ENCODE results near the gene TBC1D23.
"Not testable (repeated sequence)": the region's sequence is repeated elsewhere in the genome, so short reads cannot be mapped to it uniquely, and the experiment has no call there.

TBC1D23 gene

DNA sequence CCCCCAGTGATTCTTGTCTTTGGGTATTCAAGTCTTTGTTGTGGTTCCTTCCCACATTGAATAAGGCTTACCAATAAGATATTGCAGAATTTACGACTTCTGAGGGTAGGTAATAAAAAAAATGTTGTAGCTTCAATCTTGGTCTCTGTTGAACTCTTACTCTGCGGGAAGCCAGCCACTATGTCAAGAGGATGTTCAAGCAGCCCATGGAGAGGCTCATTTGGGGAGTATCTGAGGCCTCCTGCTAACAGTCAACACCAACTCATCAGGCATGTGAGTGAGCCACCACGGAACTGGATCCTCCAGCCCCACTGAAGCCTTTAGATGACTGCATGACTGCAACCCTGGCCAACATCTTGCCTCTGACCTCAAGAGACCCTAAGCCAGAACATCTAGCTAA lies 3.2 kb upstream of the TBC1D23 start:
- no peak for DNase-seq

DNA sequence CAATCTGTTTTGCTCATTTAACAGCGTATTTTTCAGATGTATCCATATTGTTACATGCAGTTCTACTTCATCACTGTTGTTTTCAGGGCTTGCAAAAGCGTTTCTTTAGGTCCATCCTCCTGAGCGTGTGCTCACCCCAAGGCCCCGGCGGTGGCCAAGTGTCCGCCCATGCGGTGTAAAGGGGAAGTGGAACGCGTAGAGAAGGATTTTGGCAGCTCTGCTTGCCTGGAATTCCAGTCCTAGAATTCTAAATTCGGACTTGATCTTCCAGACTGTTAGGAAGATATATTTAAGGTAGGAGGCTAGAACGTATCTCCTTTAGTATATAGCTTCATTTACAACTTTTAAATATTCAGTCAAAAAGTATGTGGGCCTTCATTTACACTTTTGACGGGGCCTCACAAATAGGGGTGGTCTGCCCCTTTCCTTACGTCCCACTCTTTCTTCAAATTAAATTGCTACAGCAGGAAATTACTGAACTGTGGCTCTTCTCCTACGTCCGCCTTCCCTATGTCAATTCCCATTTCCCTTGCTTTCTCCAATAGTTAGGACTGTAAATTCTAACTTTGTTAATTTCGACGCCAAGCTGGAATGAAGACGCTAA lies 609 bp upstream of the TBC1D23 start:
- DNase-seq, result no peak

DNA sequence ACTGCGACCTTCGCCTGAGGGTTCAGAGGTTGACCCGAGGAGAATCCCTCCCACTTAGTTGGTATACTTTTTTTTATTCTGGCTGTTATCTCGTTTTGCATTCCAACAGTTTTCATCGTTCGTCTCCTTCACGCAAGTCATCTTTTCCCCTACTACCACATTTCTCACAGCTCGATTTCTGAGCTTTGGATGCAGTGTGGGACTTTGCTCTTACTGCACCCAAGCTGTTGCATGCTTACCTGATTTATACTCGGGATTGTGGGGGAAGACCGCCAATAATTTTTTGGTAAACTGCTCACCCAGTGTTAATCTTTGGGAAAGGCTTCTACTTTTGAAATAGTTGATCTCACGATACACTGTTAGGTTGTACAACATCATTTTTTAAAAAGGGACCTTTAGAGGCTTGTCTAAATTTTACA lies 702 bp downstream of the TBC1D23 start:
- no peak for DNase-seq

DNA sequence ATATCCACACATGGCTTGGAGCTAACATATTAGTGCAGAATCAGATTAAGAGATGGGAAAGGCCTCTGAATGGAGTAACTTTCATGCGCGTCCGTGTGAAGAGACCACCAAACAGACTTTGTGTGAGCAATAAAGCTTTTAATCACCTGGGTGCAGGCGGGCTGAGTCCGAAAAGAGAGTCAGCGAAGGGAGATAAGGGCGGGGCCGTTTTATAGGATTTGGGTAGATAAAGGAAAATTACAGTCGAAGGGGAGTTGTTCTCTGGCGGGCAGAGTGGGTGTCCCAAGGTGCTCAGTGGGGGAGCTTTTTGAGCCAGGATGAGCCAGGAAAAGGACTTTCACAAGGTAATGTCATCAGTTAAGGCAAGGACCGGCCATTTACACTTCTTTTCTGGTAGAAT lies 2.1 kb downstream of the TBC1D23 start:
- not testable (repeated sequence) for DNase-seq

DNA sequence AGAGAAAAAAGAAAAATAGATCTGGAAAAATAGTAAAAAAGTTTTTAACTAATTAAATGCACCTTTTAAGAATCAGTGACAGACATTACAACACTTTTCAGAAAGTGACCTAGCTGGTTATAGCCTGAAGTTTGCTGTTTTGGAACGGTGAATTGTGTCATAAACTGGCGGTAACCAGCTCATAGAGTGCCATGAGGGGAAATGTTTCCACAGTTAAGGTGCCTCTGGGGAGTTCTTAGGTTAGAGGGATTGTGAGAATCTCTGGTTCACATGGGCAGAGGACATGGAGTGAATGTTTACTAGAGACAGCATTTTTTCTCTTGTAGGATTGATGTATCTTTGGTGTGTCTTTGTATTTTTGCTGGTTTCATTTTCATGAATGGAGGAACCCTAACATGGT lies 2.8 kb downstream of the TBC1D23 start:
- no peak for DNase-seq

DNA sequence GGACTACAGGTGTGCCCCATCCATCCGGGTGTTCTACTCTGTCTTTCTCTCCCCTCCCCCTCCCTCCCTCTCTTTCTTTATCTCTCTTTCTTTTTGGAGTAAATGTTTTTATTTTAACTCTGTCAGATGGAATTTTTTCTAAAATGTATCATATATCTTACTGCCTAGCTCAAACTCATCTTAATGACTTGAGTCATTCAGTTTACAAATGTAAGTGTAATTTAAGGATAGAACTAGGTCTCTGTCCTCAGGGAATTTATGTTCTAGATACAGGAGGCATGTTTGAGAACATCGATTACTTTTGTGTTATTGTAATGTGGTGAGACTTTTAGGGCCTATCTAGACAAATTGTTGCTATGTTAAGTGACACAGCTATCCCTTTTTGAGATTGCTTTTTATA lies 3.5 kb downstream of the TBC1D23 start:
- no peak for DNase-seq

DNA sequence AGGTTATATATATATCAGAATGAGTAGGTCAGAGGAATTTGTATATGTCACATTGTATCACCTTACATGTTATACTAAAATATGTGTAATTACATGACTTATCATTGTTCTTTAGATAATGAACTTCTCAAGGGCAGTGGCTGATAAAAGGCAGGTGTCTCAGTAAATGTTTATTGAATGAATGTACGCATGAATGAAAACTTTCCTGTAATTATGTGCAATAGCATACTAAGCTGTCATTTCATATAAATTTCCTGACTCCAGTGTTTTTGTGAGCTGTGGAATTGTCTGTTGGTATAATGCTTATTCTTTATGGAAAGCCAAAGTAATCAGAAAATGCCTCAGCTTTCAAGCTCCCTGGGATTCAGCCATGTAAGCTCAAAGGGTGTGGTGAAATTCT lies 4.2 kb downstream of the TBC1D23 start:
- no peak for DNase-seq

DNA sequence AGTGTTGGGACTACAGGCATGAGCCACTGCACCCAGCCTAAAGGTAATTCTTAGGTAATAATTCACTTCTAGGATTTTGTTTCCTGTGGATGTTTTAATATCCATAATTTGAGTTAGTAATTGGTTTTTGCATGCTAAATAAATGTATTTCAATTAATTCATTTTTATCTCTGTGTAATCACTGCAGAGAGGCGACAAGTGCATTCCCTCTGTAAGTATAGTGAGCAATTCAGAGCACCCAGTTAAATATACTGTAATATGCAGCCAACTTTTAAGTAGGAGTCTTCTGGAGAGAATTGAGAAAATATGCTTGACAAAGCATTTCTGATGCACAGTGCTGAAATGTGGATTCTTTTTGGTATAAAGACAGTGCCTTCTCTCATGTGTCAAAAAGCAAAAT lies 5.7 kb downstream of the TBC1D23 start:
- DNase-seq, result no peak

DNA sequence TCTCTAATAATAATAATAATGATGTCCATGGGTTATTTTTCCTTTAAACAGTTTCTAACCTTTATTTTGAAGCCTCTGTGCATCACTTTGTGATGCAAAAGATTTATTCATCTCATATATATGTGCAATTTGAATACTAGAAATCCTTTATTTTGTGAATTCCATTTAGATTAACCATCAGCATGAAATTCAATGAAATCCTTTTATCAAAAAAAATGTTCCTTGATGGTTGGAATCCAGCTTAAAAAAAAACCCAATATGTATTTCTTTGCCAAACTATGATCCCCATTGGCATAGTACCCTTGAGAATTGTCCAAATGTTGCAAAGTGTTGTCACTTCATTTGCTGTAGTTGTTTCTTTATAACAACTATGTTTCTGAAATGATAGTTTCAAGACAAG lies 7.4 kb downstream of the TBC1D23 start:
- no peak for DNase-seq

DNA sequence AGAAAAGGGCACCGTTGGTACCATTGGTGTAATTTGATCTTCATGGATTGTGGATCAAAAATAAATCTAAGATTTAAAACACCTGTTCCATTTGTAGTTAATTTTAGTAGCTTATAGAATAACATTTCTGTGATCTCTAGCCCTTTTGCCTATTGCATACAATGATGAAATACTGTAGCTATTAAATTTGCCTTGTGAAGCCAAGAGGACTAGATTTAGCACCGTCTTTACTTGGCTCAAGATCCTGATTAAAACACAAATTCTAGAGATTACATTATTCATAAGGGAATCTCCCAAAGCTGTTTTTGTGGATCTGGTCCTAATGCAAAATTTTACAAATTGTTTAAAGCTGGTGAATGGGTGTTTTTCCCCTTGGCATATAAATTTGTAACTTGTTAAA lies 8.2 kb downstream of the TBC1D23 start:
- DNase-seq, result no peak

DNA sequence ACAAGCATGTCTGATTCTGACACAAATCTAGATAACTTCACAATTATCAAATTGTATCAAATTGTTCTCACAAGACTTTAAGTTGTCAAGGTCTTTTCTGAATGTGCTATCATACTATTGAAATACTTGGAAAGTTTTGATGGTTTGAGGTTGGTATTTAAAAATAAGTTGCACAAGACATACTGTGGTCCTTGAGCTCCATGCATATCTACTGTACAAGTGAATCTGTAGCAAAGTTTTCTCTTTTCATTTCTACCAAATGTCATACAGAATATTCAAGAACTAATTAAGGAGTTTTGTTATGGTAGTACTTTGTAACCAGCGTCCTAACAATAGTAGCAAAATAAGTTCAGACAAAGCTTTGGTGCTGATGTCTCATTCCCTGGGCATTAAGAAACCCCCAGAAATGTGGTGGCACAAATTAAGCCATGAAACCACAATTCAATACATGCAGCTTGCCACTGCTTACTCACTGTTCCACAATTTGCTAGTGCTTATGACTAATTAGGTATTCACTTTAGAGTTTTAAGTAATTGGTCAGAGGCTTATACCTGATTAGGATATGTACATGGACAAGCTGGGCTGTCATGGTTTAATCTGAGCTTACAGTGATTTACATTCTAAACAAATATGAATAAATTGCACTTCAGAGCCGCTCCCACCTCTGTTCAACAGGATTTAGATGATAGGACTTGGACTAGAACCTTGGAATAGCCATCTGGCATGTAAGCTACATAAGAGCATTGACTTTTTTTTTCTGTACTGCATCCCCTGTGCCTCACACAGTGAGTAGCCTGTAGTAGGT lies 8.8 kb downstream of the TBC1D23 start:
- DNase-seq, result no peak

DNA sequence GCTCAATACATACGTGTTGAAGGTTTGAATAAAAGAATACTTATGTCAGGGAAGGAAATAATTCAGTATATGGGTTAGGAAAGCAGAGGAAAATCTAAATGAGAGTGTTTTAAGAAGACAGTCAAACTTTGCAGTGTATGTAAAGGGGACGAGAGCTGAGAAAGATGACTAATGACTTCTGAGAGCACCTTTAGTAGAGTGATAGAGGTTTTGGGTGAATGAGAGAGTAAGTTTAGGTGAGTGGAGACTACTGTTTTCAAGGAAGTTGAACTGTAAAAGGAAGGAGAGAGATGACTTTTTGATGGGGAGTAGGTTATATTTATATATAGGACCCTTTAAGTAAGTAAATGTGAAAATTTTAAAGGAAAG lies 9.4 kb downstream of the TBC1D23 start:
- DNase-seq, result no peak

DNA sequence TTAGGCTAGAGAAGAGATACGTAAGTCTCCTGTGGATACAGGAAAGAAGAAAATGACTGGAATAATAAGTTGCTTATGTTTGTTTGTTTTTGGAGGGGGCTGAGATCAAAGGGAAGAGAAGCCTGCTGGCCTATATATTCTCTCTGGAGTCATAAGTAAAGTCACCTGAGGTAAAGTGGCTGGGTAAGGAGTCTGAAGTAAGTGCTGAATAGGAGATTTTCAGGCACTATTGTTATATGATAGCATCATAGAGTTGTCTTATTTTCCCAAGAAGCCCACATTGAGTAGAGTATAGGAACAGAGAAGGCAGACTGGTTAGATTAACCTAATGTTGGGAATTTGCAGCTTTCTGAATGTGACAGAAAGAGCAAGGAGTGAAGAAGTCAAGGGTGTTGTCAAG lies 10.7 kb downstream of the TBC1D23 start:
- DNase-seq, result no peak

DNA sequence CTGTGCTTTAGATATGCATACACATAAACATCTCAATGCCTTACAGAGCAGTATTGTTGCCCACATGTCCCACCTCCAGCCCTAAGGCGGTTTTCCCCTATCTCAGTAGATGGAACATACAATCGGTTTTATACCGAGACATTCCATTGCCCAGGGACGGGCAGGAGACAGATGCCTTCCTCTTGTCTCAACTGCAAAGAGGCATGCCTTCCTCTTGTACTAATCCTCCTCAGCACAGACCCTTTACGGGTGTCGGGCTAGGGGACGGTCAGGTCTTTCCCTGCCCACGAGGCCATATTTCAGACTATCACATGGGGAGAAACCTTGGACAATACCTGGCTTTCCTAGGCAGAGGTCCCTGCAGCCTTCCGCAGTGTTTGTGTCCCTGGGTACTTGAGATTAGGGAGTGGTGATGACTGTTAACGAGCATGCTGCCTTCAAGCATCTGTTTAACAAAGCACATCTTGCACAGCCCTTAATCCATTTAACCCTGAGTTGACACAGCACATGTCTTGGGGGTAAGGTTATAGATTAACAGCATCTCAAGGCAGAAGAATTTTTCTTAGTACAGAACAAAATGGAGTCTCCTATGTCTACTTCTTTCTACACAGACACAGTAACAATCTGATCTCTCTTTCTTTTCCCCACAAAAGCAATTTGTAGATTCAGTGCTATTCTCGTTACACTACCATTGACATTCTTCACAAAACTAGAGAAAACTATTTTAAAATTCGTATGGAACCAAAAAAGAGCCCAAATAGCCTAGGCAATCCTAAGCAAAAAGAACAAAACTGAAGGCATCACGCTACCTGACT lies 12.2 kb downstream of the TBC1D23 start:
- DNase-seq, result not testable (repeated sequence)

DNA sequence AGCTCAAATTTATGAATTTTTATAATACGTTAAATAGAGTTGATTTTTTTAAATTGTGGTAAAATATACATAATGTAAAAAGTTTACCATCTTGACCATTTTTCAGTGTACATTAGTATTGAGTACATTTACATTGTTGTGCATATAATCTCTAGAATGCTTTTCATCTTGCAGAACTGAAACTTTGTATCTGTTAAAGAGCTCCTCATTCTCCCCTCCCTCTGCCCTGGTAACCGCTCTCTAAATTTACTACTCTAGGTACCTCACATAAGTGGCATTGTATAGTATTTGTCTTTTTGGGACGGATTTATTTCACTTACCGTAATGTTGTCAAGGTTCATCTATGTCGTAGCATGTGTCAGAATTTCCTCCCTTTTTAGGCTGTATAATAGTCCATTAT lies 13.6 kb downstream of the TBC1D23 start:
- DNase-seq, result no peak

DNA sequence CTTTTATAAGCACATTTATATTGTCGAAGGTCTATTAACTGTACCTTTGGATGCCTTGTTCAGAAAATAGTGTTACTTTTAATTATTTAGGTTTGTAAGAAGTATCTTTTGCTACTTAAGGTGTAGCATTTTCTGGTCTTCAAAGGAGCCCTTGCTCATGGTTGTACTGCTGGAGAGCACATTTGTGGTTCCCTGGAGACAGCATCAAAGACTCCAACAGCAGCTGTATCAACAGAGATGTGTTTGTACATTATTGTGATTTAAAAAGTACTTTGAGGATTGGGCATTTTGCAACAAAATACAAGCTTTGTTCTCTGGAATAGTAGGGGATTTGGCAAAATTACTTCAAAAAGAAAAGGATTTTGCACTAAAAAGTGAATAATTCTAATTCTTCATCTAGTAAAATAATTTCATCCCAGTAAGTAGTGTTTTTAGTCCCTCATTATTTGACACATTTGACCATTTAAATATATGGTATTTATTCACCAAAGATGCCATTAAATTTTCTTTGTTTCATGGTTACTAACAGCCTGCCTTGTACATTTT lies 16.5 kb downstream of the TBC1D23 start:
- no peak for DNase-seq

DNA sequence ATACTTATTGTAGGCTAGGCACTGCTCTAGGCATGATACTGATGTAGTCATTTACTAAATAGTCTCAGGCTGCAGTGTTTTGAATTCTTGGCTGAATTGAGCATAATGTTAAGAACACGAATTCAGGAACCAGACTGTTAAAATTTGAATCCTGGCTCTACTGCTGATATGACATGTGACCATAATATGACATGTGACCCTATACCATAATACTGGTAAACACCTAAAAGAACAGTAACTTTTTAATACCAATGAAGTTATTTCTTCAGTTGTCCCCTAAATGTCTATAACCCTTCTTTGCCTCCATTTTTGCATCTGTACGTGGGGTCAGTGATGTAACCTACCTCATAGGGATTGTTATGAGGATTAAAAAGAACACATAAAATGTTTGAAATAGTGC lies 18.1 kb downstream of the TBC1D23 start:
- DNase-seq, result no peak

DNA sequence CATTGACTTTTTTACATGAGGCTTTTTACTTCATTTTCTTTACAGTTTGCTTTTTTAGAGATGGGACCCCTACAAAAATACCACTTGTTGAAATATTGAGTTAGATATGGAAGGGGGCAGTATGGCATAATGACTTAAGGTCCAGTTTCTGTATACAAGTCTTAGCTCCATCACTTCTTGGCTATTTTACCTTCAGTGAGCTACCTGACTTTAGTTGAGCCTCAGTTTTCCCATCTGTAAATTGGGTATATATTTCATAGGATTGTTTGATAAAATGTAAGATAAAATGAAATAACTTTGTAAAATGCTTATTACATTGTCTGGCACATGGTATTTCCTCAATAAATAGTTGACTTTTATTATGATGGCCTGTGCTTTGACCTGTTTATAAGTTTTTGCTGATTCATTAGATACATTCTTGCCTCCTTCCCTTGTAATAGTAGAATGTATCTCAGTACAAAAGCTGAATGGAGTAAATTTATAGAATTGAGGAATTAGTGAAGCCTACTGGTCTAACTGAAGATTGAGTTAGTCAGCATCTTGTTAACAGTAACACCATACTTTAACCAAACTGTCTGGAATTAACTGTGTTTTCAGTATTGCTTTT lies 27.6 kb downstream of the TBC1D23 start:
- no peak for DNase-seq

DNA sequence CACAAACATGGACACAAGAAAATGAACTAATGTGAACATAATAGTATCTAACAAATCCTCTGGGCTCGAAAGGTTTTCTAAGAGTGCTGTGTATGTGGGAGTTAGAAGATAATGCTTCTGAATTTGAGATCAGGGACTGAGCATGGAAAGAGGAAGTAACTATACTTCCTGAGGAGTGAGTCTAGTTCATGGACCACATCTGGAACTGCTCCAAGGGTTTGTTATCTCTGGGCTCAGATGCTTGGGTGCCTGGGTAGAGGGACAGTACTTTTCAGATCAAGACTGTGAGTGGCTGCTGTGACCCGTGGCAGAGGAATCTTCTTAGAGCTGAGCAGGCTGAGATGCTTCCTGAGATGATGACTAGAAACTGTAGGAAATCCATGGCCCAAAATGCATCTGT lies 28.5 kb downstream of the TBC1D23 start:
- DNase-seq, result peak in 1 of 2 donors; percentile 93

DNA sequence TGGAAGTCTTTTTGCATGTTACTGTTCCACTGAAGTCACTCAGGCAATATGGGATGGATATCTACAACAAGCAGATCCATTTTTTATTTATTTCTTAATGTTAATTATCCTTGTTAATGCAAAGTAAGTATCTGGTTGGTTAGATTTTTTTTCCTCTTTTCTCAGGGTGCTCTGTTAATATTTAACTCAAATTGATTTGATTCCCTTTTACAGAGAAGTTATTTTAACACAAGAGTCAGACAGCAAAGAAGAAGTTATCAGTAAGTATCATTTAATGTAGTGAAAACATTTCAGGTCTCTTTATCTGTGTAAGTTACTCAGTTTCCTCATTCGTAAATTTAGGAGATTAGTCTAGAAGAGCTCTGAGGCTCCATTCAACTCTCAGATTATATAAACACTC lies 34.3 kb downstream of the TBC1D23 start:
- no peak for DNase-seq

DNA sequence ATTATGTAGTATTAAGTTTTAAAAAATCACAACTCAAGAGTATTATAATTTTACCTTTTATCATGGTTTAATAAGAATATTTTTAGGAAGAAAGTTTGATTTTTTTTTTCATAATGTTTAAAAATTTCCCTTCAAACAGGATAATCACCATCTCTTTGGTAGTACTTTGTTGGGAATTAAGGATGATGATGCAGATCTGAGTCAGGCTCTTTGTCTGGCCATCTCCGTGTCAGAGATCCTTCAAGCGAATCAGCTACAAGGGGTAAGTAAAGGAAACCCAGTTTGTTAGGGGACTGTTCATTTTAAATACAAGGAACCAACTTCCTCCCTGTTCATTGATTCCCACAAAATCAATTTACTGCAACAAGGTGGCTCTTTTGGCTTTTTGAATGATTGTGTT lies 37.0 kb downstream of the TBC1D23 start:
- DNase-seq, result no peak

DNA sequence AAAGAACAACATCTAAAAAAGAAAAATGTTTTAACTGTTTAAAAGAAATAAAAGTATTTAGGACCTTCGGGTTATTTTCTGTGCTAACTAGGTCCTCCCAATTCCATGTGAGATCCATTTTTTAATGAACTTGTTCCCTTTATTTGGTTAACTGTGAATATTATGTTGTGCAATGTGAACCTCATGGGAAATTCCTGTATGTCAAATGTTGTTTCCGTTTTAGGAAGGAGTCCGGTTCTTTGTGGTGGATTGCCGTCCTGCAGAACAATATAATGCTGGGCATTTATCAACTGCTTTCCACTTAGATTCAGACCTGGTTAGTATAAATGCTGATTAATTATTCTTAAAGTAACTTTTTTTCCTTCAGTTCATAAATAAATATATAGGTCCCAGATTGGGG lies 38.2 kb downstream of the TBC1D23 start:
- no peak for DNase-seq

DNA sequence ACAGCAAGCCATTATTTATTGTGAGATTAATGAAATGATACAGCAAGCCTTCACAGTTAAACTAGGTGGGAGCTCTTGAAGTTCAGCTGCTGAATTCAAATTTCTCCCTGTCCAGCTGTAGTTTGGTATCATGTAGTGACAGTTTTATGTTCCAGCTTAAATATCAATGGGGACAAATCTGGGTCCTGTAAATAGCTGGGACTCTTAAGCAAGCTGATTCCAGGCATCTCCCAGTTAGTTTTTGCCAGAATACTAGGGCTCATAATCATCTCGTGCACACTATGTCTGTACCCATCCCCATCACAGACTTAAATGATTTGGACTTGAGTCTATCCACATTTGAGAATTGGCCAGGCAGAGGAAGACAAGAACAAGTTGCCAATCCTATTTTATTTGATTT lies 45.9 kb downstream of the TBC1D23 start:
- no peak for DNase-seq

Measured in bone marrow (tissue), 2 donors.